HG02938 (cell line): ENCODE results near the gene ZSCAN2.
A peak's percentile ranks its signal among the peaks of the same experiment; 100 is the strongest.
"Not testable (repeated sequence)": the region's sequence is repeated elsewhere in the genome, so short reads cannot be mapped to it uniquely, and the experiment has no call there.

Source experiments
- ATAC-seq: cut with Tn5 transposase; IDR thresholded peaks from one replicate; pipeline ENCODE4 v1.9.1; 2021; ENCODE audit warnings: mild to moderate bottlenecking, moderate library complexity; ENCODE audit not compliant: unreplicated experiment

Gene ZSCAN2

GRCh38 chr15:84600687-84601554 is at the start of gene ZSCAN2:
TSS of gene ZSCAN2 (plus strand) at chr15:84601009. CDS start at chr15:84603928, 2,919 bp downstream.
- ATAC-seq: peak; percentile 90

- ATAC-seq: not testable (repeated sequence)
Observed at GRCh38 chr15:84551624-84552023, 49.2 kb upstream of the ZSCAN2 start.

- no peak for ATAC-seq
Observed at GRCh38 chr15:84552896-84553295, 47.9 kb upstream of the ZSCAN2 start.

GRCh38 chr15:84556690-84557089 is 44.1 kb upstream of the ZSCAN2 start:
- ATAC-seq: not testable (repeated sequence)

- ATAC-seq: not testable (repeated sequence)
Observed at GRCh38 chr15:84568021-84568420, 32.8 kb upstream of the ZSCAN2 start.

GRCh38 chr15:84570164-84570735 is 30.6 kb upstream of the ZSCAN2 start:
- no peak for ATAC-seq

GRCh38 chr15:84572231-84572630 is 28.6 kb upstream of the ZSCAN2 start:
- no peak for ATAC-seq

GRCh38 chr15:84575493-84575892 is 25.3 kb upstream of the ZSCAN2 start:
- ATAC-seq: no peak

GRCh38 chr15:84577891-84578290 is 22.9 kb upstream of the ZSCAN2 start:
- not testable (repeated sequence) for ATAC-seq

GRCh38 chr15:84579261-84579721 is 21.5 kb upstream of the ZSCAN2 start:
- ATAC-seq: not testable (repeated sequence)

- ATAC-seq: not testable (repeated sequence)
Observed at GRCh38 chr15:84581676-84582428, 19.0 kb upstream of the ZSCAN2 start.

GRCh38 chr15:84582583-84583157 is 18.1 kb upstream of the ZSCAN2 start:
- ATAC-seq: no peak

GRCh38 chr15:84583921-84584320 is 16.9 kb upstream of the ZSCAN2 start:
- ATAC-seq: not testable (repeated sequence)

- no peak for ATAC-seq
Observed at GRCh38 chr15:84586696-84587095, 14.1 kb upstream of the ZSCAN2 start.

GRCh38 chr15:84588053-84588874 is 12.5 kb upstream of the ZSCAN2 start:
- peak; percentile 91 for ATAC-seq

GRCh38 chr15:84590406-84590805 is 10.4 kb upstream of the ZSCAN2 start:
- no peak for ATAC-seq

GRCh38 chr15:84591815-84592214 is 9.0 kb upstream of the ZSCAN2 start:
- ATAC-seq: no peak

- no peak for ATAC-seq
Observed at GRCh38 chr15:84594617-84595290, 6.1 kb upstream of the ZSCAN2 start.

- ATAC-seq: no peak
Observed at GRCh38 chr15:84595660-84596059, 5.1 kb upstream of the ZSCAN2 start.

- no peak for ATAC-seq
Observed at GRCh38 chr15:84597296-84597695, 3.5 kb upstream of the ZSCAN2 start.
